ENCODE results near the gene SCAND1. TPM values are rescaled to one million over a fixed set of nuclear protein-coding genes. Genes with fewer than 3 reads are reported as not detected.

Gene SCAND1
- total and polyA plus RNA-seq, 7 donors = 37.4 to 90.7 (median 70.2) TPM

DNA sequence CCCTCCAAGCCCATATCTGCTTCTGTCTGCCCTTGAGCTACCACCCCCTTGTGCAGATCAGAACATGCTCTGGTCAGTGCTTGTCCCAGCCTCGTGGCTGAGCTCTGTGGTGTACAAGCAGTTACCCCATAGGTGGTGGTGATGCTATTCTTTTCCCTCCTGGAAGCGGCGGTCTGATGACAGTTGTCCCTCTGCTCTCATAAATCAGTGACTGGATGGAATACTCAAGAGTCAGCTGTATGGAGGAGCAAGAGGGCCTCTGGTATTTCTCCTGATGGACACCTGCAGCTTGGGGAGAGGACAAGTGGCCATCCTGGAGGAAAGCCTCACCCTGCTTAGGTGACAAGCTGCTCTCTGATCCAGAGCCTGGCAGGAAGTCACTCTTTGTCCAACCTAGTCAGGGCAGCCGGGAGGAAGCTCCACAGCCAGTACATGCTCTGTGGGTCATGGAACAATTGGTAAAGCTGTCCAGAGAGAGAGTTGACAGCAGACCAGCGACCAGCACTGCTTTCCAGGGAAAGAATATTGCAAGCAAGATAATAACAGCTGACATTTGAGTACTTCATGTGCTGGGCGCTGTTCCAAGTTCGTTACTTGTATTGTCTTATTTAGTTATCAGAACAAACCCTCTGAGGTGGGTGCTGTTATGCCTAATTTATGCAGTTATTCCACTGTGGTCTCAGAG, 47.1 kb downstream of the SCAND1 start:
- 36 to 59% (median 40%) methylated on average over 7 of the region's 7 CpGs for WGBS, 3 donors
- TF ChIP-seq, protein P1, sequence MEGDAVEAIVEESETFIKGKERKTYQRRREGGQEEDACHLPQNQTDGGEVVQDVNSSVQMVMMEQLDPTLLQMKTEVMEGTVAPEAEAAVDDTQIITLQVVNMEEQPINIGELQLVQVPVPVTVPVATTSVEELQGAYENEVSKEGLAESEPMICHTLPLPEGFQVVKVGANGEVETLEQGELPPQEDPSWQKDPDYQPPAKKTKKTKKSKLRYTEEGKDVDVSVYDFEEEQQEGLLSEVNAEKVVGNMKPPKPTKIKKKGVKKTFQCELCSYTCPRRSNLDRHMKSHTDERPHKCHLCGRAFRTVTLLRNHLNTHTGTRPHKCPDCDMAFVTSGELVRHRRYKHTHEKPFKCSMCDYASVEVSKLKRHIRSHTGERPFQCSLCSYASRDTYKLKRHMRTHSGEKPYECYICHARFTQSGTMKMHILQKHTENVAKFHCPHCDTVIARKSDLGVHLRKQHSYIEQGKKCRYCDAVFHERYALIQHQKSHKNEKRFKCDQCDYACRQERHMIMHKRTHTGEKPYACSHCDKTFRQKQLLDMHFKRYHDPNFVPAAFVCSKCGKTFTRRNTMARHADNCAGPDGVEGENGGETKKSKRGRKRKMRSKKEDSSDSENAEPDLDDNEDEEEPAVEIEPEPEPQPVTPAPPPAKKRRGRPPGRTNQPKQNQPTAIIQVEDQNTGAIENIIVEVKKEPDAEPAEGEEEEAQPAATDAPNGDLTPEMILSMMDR (IDR thresholded peaks at IDR 0.05) = no peak
- no peak overlapping the region for H3K4me3 ChIP-seq
- no peaks in the 10 kb centered on the region for H3K9me3 ChIP-seq
- peaks cover 0 to 4% of the 10 kb centered on the region in 2 donors for H3K36me3 ChIP-seq (ENCODE audit: insufficient read depth in 1 of 2, low read depth in 1 of 2)
- intact Hi-C loops (cut with DNase I) = loop anchor here in 1 of 2 donors (10.0 kb wide), 1 partner anchor 312 kb away; no protein-coding TSS in a partner anchor
- H3K27ac ChIP-seq = peak overlapping the region; percentile 71
- peaks cover 21% of the 10 kb centered on the region for H3K4me1 ChIP-seq
- H3K27me3 ChIP-seq (ENCODE audit: insufficient read depth in 3 of 3, low read length in 2 of 3) = no peaks in the 10 kb centered on the region
- ATAC-seq = peak; percentile 76 to 94 (median 90)
- peak; percentile 28 to 54 for DNase-seq

DNA sequence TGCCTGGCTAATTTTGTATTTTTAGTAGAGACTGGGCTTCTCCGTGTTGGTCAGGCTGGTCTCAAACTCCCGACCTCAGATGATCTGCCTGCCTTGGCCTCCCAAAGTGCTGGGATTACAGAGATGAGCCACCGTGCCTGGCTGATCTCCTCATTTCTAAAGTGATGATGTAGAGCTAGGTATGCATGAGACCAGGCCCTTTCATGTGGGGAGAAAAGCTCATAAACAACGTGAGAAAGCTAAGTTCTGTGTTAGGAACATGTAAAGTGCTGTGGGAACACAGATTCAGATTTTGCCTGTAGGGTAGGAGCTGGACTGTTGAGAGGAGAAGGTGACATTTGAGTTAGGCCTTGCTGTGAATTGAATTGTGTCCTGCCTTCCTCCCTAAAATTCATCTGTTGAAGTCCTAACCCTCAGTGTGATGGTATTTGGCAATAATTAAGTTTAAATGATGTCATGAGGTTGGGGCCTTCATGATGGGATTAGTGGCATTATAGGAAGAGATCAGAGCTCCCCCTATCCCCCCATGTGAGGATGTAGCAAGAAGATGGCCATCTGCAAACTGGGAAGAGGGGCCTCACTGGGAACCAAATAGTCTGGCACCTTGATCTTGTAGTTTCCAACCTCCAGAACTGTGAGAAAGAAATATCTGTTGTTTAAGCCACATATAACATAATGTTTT, 49.2 kb downstream of the SCAND1 start:
- intact Hi-C loops (cut with DNase I) = loop anchor here in 1 of 2 donors (10.0 kb wide), 1 partner anchor 310 kb away; no protein-coding TSS in a partner anchor
- no peaks in the 10 kb centered on the region for H3K9me3 ChIP-seq
- no peak for ATAC-seq

DNA sequence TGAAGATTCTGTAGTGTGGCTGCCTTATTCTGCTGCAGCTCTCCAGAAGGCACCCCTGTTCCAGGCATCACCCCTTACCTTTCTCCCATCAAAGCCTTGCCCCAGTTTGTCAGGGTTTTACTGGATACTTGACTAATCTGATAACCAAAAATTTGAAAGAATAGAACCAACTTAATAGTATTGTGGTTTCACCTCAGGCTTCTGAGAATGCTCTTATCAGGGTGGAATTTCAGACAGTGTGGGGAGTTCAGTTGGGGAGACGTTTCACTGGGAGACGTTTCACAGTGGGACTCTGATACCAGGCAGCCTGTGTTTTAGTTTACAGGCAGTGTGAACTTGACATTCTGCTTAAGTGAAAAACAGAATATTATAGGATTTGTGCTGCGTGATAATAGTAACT, 50.5 kb downstream of the SCAND1 start:
- no peak for DNase-seq
- peaks cover 27% of the 10 kb centered on the region for H3K4me1 ChIP-seq
- H3K36me3 ChIP-seq (ENCODE audit: insufficient read depth in 1 of 2, low read depth in 1 of 2) = peaks cover 2 to 8% of the 10 kb centered on the region in 2 donors
- H3K27ac ChIP-seq = no peak overlapping the region
- WGBS, 3 donors = 81 to 92% (median 90%) methylated on average over 3 of the region's 3 CpGs
- H3K9me3 ChIP-seq = no peaks in the 10 kb centered on the region
- H3K27me3 ChIP-seq (ENCODE audit: insufficient read depth in 3 of 3, low read length in 2 of 3) = no peaks in the 10 kb centered on the region
- no peak for ATAC-seq
- no peak overlapping the region for H3K4me3 ChIP-seq
- TF ChIP-seq, protein P1 (IDR thresholded peaks at IDR 0.05) = no peak
- intact Hi-C loops (cut with DNase I) = loop anchor here in 1 of 2 donors (10.0 kb wide), 1 partner anchor 309 kb away; no protein-coding TSS in a partner anchor

More for the DNA sequence above, 49.2 kb downstream of the SCAND1 start:
- H3K4me3 ChIP-seq = no peak overlapping the region
- WGBS, 3 donors = 96 to 98% (median 97%) methylated on average over 4 of the region's 4 CpGs
- peaks cover 27% of the 10 kb centered on the region for H3K4me1 ChIP-seq
- no peaks in the 10 kb centered on the region for H3K36me3 ChIP-seq (ENCODE audit: insufficient read depth in 1 of 2, low read depth in 1 of 2)
- DNase-seq = no peak
- TF ChIP-seq, protein P1 (IDR thresholded peaks at IDR 0.05) = no peak
- no peaks in the 10 kb centered on the region for H3K27me3 ChIP-seq (ENCODE audit: insufficient read depth in 3 of 3, low read length in 2 of 3)
- no peak overlapping the region for H3K27ac ChIP-seq

Other genes starting within 250 kb of the SCAND1 start
- gene RBM39, start 212.2 kb downstream of the SCAND1 start, total RNA-seq = 100 to 1,000 TPM in 3 of 4 donors, 10 to 100 TPM in 1; 93.0 to 171 (median 139) TPM
- gene RBM39, start 212.2 kb downstream of the SCAND1 start, polyA plus RNA-seq = 100 to 1,000 TPM; 115 to 151 (median 123) TPM
- 10 to 100 TPM; 57.7 to 97.9 (median 68.4) TPM for gene PHF20, start 182.5 kb downstream of the SCAND1 start, total RNA-seq
- gene PHF20, start 182.5 kb downstream of the SCAND1 start, polyA plus RNA-seq = 10 to 100 TPM; 32.1 to 95.7 (median 58.6) TPM
- 10 to 100 TPM in 2 of 4 donors, 1 to 10 TPM in 2; 7.9 to 17.8 (median 11.2) TPM for gene CNBD2, start 14.1 kb upstream of the SCAND1 start, total RNA-seq
- gene CNBD2, start 14.1 kb upstream of the SCAND1 start, polyA plus RNA-seq = 10 to 100 TPM; 13.4 to 21.4 (median 18.4) TPM
- 10 to 100 TPM in 2 of 4 donors, 1 to 10 TPM in 2; 9.1 to 24.1 (median 9.9) TPM for gene EPB41L1, start 200.2 kb upstream of the SCAND1 start, total RNA-seq
- gene EPB41L1, start 200.2 kb upstream of the SCAND1 start, polyA plus RNA-seq = 1 to 10 TPM; 4.2 to 4.9 (median 4.2) TPM

Data from psoas muscle (tissue), 8 donors.